HG03558 (cell line): Measurements from ENCODE around the gene ARL5C.
"Not testable (repeated sequence)": the region's sequence is repeated elsewhere in the genome, so short reads cannot be mapped to it uniquely, and the experiment has no call there.

Experiments
- ATAC-seq: cut with Tn5 transposase; IDR thresholded peaks from one replicate; pipeline ENCODE4 v1.9.1; 2021; ENCODE audit warnings: moderate number of reproducible peaks; ENCODE audit not compliant: unreplicated experiment; ENCODE audit errors: extremely low read depth

The ARL5C gene

DNA sequence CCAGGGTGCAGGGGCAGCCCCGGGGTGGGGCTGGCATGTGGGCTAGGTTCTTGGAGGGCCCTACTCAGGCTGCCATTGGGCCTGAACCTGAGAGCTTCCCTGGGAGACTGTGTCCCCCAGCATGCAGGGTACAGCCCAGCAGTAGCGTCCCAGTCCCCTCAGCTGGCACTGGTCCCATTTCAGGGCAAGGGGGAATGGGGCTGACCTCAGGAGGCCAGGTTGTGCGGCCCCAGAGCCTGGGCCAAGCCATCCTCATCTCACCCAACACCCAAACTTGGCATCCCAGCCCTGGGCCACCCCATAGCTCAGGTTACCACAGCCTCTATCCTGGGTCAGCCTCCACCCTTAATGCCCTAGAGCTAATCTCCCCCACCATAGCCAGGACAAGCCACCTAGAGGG, 20.8 kb downstream of the ARL5C start:
- no peak for ATAC-seq

DNA sequence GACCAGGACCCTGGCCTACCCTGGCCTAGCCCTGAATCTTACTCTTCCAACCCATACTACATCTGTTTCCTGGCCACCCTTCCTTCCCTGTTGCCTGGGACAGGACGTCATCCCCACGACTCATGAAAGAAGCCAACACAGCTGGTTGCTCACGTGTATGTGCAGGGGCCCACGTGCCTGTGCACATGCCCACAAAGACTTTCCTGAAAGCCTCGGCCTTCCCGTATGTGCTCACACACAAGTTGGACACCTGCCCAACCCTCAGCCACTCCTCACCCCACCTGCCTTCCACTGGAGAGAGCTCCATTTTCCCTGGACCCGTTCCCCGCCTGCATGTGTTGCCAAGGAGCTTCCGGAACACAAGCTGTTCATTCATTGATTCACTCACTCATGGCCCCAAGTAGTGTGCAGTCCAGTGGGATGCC, 21.5 kb downstream of the ARL5C start:
- ATAC-seq, result no peak

DNA sequence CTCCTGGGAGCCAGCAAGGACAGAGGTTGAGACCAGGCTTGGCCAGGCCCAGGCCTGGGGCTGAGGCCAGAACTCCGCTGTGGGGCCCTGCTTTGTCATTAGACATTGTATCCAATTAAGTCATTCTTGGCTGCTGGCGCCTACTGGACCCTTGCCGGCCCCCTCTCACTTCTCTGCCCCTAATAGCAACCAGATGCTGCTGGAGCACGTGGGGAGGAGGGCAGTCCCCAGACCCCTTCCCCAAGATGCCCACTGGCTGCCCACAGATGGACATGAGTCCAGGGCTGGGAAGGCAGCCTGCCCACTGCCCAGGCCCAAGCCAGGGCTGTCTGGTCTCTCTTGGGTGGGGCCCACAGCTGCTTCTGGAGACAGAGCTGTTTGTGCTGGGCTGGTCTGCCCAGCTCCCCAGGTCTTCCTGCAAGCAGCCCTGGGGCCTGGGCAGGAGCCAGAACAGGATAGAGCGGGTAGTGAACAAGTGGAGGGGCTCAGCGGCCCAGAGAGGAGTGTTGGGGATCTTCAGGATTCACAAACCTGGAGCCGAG, 22.3 kb downstream of the ARL5C start:
- no peak for ATAC-seq

DNA sequence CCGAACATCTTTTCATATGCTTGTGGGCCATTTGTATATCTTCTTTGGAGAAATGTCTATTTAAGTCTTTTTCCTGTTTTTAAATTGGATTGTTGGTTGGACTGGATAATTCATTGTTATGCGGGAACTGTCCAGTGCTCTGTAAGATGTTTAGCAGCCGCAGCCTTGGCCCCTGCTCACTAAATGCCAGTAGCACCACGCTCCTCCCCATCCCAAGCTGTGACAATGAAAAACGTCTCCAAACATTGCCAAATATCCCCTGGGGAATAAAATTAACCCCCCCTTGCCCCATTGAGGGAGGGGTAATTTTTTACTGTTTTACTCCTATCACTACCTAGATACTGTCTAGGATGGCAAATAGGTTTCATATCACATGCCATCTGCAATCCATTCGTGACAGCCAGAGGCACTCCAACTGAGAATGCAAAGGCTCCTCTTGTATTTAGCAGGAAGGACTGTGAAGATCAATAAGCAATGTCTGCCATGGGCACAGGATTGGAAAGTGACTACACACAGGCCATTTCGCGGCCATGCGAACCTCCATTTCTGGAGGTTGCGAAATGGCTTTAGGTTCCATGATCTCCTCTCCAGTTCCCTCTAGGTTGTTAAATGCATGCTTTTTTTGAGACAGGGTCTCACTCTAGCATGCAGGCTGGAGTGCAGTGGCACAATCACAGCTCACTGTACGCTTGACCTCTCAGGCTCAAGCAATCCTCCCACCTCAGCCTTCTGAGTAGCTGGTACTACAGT, 23.9 kb downstream of the ARL5C start:
- ATAC-seq, result no peak

DNA sequence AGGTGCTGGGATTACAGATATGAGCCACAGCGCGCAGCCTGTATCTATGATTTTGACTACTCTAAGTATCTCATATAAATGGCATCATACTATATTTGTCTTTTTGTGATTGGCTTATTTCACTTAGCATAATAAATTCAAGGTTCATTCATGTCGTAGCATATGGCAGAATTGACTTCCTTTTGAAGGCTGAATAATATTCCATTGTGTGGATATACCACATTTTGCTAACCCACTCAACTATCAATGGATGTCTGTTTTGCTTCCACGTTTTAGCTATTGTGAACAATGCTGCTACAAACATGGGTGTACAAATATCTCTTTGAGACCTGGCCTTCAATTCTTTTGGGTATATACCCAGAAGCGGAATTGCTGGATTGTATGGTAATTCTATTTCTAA, 24.7 kb downstream of the ARL5C start:
- no peak for ATAC-seq

DNA sequence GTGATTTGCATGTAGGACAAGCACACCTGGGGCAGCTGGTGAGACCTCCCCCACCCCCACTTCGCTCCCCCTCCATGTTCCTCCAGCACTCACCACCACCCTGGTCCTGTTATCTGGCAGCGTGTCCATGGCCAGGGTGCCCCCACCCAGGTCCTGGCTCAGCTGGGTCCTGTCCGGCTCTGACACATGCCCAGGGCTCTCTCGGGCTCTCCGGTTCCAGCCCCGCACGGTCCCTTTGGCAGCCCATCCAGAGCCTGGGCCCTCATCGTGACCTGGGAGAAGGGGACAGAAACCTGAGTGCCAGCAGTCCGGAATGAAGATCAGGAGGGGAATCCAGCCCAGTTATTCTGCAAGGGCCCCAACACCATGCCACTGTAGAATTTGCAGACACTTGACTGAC, 26.4 kb downstream of the ARL5C start:
- no peak for ATAC-seq

DNA sequence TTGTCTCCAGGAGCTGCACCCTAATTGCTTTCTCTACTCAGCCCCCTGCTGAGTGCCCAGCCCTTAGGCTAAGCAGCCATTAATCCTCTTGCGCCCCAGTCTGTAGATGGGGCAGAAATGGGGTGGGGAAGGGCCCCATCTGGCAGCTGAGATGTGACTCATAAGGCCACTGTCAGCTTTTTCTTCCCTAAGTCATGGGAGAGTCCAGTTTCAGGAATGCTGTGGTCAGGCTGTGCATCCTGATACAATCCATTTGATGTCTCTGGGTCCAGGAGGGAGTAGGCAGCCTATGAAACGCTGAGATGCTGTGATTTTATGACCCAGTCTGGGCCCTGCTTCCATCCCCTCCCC, 26.8 kb downstream of the ARL5C start:
- no peak for ATAC-seq

DNA sequence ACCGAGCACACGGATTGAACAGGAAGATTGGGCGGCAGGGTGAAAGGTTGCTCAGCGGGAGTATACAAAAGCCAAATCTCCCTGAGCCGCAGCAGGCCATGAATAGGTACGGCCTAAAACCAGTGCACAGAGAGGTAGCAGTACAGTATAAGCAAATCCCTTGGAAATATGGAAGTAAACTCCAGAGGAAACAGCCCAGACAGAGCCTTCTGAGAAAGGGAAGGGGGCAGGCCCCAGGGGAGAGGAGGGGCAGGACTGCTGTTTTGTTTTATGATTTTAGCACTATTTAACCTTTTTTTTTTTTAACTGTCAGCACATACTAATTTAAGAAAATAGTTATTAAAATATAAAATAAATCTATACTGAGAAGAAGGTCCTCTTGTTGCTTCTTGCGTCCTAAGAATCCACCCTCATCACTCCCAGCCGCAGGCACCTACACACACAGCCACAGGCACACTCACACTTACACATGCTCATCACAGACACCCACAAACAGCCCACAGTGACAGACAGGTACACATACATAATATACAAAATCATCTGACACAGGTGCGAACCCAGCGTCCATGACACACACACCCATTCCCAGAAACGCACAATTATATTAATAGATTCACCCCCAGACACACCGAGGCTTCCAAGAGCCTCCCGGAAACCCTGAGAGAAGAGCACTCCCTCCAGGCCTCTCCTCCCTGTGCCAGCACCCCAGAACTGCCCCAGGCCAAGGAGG, 27.4 kb downstream of the ARL5C start:
- ATAC-seq, result no peak

DNA sequence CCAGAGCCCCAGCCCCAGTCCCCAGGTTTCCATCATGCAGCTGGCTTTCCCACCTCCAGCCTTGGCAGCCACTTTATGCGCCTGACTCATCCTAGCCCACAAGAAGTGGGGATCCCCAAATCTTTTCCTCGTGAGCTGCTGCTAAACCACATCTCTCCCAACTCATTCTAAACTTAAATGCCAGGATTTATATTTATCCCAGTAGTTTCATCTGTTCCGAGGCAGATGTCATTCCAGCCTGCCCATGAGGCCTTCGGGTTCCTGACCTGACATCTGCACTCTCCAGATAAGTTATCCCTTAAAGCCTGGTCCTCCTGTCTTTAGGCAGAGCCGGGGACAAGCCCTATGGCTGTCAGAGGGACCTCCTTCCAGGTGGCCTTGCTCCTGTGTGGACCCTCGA, 31.1 kb downstream of the ARL5C start:
- no peak for ATAC-seq

DNA sequence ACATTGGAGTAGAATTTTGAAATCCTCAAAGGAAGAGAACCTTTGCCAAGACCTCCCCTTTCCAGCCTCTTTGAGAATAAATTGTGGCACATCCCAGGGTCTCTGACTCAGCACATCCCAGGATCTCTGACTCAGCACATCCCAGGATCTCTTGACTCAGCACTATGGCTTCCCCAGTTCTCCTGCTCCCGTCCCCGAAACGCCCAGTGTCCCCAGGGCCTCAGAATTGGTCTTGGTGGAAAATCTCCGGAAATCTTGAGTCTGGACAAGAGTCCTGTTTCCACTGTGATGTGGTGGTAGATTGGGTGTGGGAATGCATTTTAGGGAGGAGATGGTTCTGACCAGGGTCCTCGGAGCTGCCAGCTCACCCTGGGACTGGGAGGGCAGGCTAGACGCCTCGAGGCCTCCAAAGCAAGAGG, 33.8 kb downstream of the ARL5C start:
- ATAC-seq, result no peak

DNA sequence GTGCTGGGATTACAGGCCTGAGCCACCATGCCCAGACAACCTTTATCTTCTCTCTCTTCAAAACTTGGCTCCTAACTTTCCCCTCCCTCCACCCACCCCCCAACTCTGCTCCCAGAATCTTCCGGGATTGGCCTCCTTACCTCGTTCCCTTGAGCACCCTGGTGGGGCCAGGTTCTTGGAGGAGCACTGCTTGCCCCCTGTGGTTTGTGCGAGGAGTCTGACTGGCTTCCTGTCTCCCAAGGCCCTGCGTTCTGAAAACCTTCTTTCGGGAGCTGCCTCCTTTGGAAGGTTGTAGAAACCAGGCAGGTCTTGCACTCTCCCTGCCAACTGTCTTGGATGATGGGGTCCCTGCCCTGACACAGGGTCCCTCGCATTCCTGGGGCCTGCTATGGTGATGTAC, 34.3 kb downstream of the ARL5C start:
- no peak for ATAC-seq

DNA sequence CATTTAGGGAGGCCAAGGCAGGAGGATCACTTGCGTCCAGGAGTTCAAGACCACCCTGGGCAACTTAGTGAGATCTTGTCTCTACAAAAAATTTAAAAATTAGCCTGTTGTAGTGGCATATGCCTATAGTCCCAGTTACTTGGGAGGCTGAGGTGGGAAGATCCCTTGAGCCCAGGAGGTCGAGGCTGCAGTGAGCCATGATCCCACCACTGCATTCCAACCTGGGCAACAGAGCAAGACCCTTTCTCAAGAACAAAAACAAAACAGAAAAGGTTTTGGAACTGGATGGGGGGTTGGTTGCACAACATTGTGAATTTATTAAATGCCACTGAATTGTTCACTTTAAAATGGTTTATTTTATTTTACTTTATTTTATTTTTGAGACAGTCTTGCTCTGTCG, 35.8 kb downstream of the ARL5C start:
- ATAC-seq, result no peak

DNA sequence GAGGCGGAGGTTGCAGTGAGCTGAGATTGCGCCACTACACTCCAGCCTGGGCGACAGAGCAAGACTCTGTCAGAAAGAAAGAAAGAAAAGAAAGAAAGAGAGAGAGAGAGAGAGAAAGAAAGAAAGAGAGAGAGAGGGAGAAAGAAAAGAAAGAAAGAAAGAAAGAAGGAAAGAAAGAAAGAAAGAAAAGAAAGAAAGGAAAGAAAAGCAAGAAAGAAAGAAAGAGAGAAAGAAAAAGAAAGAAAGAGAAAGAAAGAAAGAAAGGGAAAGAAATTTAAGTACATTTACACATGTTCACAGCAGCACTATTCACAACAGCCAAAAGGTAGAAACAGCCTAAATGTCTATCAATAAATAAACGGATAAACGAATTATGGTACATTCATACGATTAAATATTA, 36.4 kb downstream of the ARL5C start:
- ATAC-seq, result not testable (repeated sequence)

DNA sequence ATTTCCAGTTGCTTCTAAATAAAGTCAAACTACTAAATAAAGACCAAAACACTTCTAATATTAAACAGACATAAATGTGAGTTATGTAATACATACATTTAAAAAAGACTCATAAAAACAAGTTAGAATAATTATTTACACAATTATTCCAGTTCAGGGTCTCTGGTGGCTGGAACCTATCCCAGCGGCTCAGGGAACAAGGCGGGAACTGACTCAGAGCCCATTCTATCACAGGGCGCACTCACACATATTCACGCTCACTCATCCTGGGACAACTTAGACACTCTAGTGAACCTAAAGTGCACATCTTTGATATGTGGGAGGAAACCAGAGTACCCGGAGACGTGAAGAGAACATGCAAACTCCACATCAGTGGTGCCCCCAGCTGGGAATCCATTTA, 39.5 kb downstream of the ARL5C start:
- no peak for ATAC-seq

DNA sequence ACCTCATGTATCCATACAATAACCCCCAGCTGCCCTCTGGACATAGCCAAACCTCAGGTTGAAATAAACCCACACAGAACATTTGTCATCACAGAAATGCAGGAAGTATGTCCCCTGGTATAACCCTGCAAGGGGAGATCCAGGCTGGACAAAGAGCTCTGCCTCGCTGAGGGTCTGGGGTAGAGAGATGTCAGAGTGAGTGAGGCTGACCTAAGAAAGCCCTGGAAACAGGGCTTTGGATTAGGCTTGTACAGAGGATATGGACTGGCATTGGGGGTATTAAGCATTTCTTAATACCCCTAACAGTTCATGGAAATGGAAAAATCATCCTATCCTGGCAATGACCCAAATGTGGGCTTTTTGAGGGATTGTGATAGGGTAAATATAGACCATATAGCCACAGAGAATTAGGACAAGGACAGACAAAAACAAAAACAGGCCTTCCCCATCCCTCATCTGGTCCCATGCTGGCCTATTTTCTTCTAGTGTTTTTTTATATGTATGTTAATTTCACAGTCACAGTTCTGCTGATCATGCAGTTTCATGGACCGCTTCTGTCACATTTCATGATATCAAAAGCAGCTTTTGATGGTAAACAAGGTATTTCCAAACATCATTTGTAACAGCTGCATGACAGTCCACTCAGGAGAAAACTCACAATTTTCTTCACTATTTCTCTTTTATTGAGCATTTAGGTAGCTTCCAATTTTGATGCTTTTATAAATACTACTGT, 40.7 kb downstream of the ARL5C start:
- ATAC-seq, result no peak

DNA sequence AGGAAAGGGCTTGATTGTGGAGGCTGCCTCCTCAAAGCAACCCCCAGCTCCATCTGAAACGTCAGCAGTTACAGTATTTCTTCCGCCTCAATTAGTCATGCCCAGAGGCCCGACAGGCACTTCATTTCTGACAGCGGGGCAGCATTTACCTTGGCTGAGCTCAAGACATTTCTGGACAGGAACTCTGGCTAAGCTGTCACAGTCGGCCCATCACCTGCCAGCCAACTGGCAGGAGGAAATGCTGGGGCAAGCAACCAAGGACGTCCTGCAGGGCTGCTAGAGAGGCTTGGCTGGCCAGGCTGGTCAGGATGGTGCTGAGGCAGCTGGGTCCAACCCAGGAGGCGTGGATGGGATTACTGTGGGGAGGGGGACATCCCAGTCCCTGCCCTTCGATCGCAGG, 42.3 kb downstream of the ARL5C start:
- ATAC-seq, result no peak

DNA sequence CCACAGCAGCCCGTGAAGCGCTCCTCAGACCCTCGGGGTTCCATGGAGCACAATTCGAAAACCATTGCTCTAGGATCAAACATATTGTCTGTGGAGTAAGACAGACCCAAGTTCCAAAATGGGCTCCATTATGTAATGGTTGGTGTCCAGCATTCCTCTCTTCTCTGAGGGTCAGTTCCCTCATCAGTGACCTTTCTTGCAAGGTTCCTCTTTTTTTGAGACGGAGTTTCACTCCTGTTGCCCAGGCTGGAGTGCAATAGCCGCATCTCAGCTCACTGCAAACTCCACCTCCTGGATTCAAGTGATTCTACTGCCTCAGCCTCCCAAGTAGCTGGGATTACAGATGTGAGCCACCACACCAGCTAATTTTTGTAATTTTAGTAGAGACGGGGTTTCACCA, 43.0 kb downstream of the ARL5C start:
- ATAC-seq, result no peak

DNA sequence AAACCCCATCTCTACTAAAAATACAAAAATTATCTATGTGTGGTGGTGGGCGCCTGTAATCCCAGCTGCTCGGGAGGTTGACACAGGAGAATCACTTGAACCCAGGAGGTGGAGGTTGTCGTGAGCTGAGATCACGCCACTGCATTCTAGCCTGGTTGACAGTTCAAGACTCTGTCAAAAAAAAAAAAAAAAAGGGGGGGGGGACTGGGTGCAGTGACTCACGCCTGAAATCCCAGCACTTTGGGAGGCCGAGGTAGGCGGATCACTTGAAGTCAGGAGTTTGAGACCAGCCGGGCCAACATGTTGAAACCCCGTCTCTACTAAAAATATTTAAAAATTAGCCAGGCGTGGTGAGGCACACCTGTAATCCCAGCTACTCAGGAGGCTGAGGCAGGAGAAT, 44.0 kb downstream of the ARL5C start:
- ATAC-seq, result not testable (repeated sequence)

DNA sequence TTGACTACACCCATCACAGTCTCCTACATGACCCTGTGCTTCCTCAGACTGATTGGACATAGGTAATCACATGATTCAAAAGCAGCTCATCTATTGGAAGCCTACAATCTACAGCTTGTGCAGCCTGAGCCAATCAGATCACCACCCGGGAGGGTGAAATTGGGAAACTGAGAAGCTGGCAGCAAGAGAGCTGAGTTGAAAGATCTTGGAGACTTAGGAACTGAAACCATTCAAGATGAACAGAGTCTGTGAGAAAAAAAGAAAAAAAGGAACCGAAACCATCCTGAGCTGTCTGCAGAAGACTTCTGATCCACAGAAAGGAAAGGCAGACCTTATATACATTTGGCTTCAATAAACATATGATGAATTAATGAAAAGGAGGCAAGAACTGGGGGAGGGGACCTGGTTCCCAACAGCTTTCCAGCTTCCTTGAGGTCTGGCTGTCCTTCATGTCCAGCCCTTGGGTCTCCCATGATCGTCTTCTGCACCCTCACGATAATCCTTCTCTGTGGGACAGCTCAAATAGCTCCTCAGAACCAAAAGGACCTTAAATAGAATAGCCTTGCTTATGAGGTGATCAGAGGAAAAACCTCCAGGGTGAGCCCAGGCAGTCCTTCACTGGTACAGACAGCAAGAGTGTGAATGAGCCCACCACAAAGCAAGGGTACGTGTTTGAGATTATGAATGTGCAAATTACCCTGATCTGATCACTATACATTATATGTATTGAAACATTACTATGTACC, 47.1 kb downstream of the ARL5C start:
- ATAC-seq, result no peak

DNA sequence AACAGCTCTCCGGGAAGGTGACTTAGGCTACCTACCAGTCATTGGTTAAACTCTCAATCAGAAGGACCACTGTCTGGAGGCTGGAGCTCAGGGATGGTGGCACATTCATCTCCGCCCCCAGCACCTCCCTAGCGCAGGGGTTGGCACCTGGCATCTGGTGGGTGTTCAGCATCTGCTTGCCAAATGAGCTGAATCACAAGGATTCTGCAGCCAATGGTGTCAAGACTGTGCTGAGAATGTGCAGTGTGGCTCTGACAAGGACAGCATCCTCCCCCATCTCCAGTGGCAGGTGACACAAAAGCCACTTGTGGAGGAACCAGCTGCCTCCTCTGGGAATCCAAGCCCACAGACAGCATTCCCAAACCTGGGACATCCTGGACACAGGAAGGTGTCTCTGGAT, 49.7 kb downstream of the ARL5C start:
- ATAC-seq, result no peak
